Ascending aorta (tissue), 2 donors: ENCODE data around the gene KHNYN. TPM values are rescaled to one million over a fixed set of nuclear protein-coding genes. Genes with fewer than 3 reads are reported as not detected.
"Not testable (repeated sequence)": the region's sequence is repeated elsewhere in the genome, so short reads cannot be mapped to it uniquely, and the experiment has no call there.

Experiments
- DNase-seq, 2 donors: peaks; one replicate each; pipeline ENCODE4 v3.0.0-alpha.2; 2019; ENCODE audit warnings: low spot score in 2 of 2
- H3K27ac ChIP-seq, 2 donors: fragments of 200-600 bp; sonication (generic); one replicate each; pipeline ENCODE4 v1.5.1; 2016 to 2017; ENCODE audit warnings: mild to moderate bottlenecking in 1 of 2
- H3K27me3 ChIP-seq: fragments of 200-600 bp; sonication (generic); one replicate; pipeline ENCODE4 v1.5.1; 2017
- H3K36me3 ChIP-seq, 2 donors: fragments of 200-600 bp; sonication (generic); one replicate each; pipeline ENCODE4 v1.5.1; 2016
- H3K4me1 ChIP-seq, 2 donors: fragments of 200-600 bp; sonication (generic); one replicate each; pipeline ENCODE4 v1.5.1; 2016 to 2017; ENCODE audit warnings: mild to moderate bottlenecking in 1 of 2
- H3K4me3 ChIP-seq, 2 donors: fragments of 200-600 bp; sonication (generic); one replicate each; pipeline ENCODE4 v1.5.1; 2016 to 2017; ENCODE audit warnings: mild to moderate bottlenecking in 1 of 2
- H3K9me3 ChIP-seq, 2 donors: fragments of 200-600 bp; sonication (generic); one replicate each; pipeline ENCODE4 v1.5.1; 2016
- intact Hi-C: fragments of 100-400 bp; cut with DNase I; formaldehyde crosslinking; loops from one replicate; pipeline ENCODE4 v1.15.1; 2023
- total RNA-seq: library from RNA; depleted of rRNA; stranded (reverse); fragments of >200 nt; gene quantifications from one replicate; pipeline ENCODE4 v1.1.0, GENCODE V29; 2016
- TF ChIP-seq, protein P1 (sequence below), 3 experiments: fragments of 200-600 bp in 2 of 3; fragments of 450-650 bp in 1 of 3; sonication (generic) in 2 of 3; IDR thresholded peaks; one replicate each; pipeline ENCODE4 v1.5.1; 2016 to 2019; ENCODE audit warnings: antibody characterized with exemption in 3 of 3, mild to moderate bottlenecking in 1 of 3, moderate library complexity in 1 of 3

KHNYN gene
- total RNA-seq, 1 donor from 2014 or later, result 70.4 TPM

- H3K27me3 ChIP-seq, result no peaks in the 10 kb centered on the region
- TF ChIP-seq, protein P1, sequence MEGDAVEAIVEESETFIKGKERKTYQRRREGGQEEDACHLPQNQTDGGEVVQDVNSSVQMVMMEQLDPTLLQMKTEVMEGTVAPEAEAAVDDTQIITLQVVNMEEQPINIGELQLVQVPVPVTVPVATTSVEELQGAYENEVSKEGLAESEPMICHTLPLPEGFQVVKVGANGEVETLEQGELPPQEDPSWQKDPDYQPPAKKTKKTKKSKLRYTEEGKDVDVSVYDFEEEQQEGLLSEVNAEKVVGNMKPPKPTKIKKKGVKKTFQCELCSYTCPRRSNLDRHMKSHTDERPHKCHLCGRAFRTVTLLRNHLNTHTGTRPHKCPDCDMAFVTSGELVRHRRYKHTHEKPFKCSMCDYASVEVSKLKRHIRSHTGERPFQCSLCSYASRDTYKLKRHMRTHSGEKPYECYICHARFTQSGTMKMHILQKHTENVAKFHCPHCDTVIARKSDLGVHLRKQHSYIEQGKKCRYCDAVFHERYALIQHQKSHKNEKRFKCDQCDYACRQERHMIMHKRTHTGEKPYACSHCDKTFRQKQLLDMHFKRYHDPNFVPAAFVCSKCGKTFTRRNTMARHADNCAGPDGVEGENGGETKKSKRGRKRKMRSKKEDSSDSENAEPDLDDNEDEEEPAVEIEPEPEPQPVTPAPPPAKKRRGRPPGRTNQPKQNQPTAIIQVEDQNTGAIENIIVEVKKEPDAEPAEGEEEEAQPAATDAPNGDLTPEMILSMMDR (IDR thresholded peaks at IDR 0.05), result no peak
- H3K36me3 ChIP-seq, result no peaks in the 10 kb centered on the region
- H3K9me3 ChIP-seq, result no peaks in the 10 kb centered on the region
- intact Hi-C loops, result no loop called here
- no peak overlapping the region for H3K4me3 ChIP-seq
- no peak for DNase-seq
- H3K4me1 ChIP-seq, result no peaks in the 10 kb centered on the region
- no peak overlapping the region for H3K27ac ChIP-seq
These were observed 31.6 kb downstream of the KHNYN start for GRCh38 chr14:24461336-24461735.

GRCh38 chr14:24463017-24463883 is 33.5 kb downstream of the KHNYN start:
- no peak for DNase-seq
- no peak overlapping the region for H3K27ac ChIP-seq
- intact Hi-C loops, result no loop called here
- H3K4me3 ChIP-seq, result no peak overlapping the region
- H3K4me1 ChIP-seq, result no peaks in the 10 kb centered on the region
- no peaks in the 10 kb centered on the region for H3K27me3 ChIP-seq
- H3K36me3 ChIP-seq, result no peaks in the 10 kb centered on the region
- H3K9me3 ChIP-seq, result no peaks in the 10 kb centered on the region
- TF ChIP-seq, protein P1 (IDR thresholded peaks at IDR 0.05), result no peak

- H3K4me3 ChIP-seq, result no peak overlapping the region
- H3K36me3 ChIP-seq, result no peaks in the 10 kb centered on the region
- intact Hi-C loops, result no loop called here
- H3K27ac ChIP-seq, result no peak overlapping the region
- DNase-seq, result no peak
- H3K9me3 ChIP-seq, result no peaks in the 10 kb centered on the region
- no peaks in the 10 kb centered on the region for H3K27me3 ChIP-seq
- H3K4me1 ChIP-seq, result no peaks in the 10 kb centered on the region
- TF ChIP-seq, protein P1 (IDR thresholded peaks at IDR 0.05), result no peak
These were observed 34.4 kb downstream of the KHNYN start for GRCh38 chr14:24463884-24464785.

DNA sequence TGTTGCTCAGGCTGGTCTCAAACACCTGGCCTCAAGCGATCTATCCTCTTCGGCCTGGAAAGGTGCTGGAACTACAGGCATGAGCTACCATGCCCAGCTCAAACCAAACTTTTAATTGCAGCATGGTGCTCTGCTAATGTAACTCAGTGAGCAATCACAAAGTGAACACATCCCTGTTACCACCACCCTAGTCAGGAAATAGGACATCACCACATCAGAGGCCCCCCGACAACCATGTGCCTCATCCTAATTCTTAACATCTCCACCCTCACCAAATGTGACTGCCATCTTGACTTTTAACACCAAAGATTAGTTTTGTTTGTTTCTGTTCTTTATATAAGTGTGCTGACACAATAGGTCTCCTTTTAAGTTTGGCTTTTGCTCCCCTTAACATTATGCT is 35.6 kb downstream of the KHNYN start:
- intact Hi-C loops, result no loop called here
- Histone ChIP-seq H3K36me3 (no peaks in the 10 kb centered on the region), H3K4me3 (no peak overlapping the region), H3K27ac (no peak overlapping the region), H3K4me1 (no peaks in the 10 kb centered on the region), H3K9me3 (no peaks in the 10 kb centered on the region), H3K27me3 (no peaks in the 10 kb centered on the region)
- no peak for DNase-seq
- TF ChIP-seq, protein P1 (IDR thresholded peaks at IDR 0.05), result no peak

DNA sequence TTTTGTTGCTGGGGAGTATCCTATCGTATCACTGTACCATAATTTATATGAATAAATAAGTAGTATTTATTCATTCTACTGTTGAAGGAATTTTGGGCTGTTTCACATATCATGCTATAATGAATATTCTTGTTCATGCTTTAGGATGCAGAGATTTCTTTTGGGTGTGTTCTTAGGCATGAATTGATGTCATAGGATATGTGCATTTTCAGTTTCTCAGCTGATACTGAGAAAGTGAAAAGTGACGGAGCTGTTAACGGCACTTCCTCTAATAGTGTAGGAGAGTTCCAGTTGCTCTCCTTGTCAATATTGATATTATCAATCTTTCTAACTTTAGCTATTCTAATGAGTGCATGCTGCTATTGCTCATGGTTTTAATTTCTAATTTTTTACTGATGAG is 36.1 kb downstream of the KHNYN start:
- H3K9me3 ChIP-seq, result no peaks in the 10 kb centered on the region
- intact Hi-C loops, result no loop called here
- TF ChIP-seq, protein P1 (IDR thresholded peaks at IDR 0.05), result no peak
- H3K4me3 ChIP-seq, result no peak overlapping the region
- H3K4me1 ChIP-seq, result no peaks in the 10 kb centered on the region
- H3K27me3 ChIP-seq, result no peaks in the 10 kb centered on the region
- H3K36me3 ChIP-seq, result no peaks in the 10 kb centered on the region
- no peak overlapping the region for H3K27ac ChIP-seq
- DNase-seq, result no peak

DNA sequence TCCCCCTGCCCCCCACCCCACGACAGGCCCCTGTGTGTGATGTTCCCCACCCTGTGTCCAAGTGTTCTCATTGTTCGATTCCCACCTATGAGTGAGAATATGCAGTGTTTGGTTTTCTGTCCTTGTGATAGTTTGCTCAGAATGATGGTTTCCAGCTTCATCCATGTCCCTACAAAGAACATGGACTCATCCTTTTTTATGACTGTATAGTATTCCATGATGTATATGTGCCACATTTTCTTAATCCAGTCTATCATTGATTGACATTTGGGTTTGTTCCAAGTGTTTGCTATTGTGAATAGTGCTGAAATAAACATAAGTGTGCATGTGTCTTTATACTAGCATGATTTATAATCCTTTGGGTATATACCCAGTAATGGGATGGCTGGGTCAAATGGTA is 40.7 kb downstream of the KHNYN start:
- H3K4me3 ChIP-seq, DNase-seq, H3K9me3 ChIP-seq, H3K27me3 ChIP-seq, intact Hi-C loops, H3K27ac ChIP-seq, H3K36me3 ChIP-seq, H3K4me1 ChIP-seq: not testable (repeated sequence)
